Endothelial cell of umbilical vein (primary cell): Measurements from ENCODE around the gene PACSIN2. TPM values are rescaled to one million over a fixed set of nuclear protein-coding genes. Genes with fewer than 3 reads are reported as not detected.

ENCODE experiments used
- BruUV-seq: library from RNA; stranded (reverse); fragments of 400-500 nt; replicated peaks from 2 replicates; lab custom pipeline; 2021; lab: Mats Ljungman, UMichigan
- CTCF ChIA-PET: fragments of 300-600, 350-600 bp; sonication (Branson Sonifier 250); formaldehyde crosslinking; loops from one replicate; lab custom pipeline; 2021; ENCODE audit warnings: antibody characterized with exemption, inconsistent platforms; lab: Charles Lee
- POLR2A ChIA-PET: fragments of 300-600, 350-600 bp; sonication (Branson Sonifier 250); formaldehyde crosslinking; loops from one replicate; lab custom pipeline; 2021; ENCODE audit warnings: antibody characterized with exemption, inconsistent platforms; lab: Charles Lee
- DNase-seq: peaks from one replicate; pipeline ENCODE4 v3.0.0-alpha.2; 2011; ENCODE audit warnings: low read depth, low spot score
- FAIRE-seq: peaks from 2 replicates; lab custom pipeline; 2011; peaks lifted over from hg19 to GRCh38; lab: Jason Lieb, UNC
- H2AFZ ChIP-seq: 2 replicates; pipeline ENCODE4 v1.6.0; 2012; ENCODE audit warnings: low read depth, low read length, control low read depth, inconsistent platforms
- H3K27ac ChIP-seq: 2 replicates; pipeline ENCODE4 v1.5.1; 2011; ENCODE audit warnings: low read depth, mild to moderate bottlenecking, control low read depth, low read length, moderate library complexity; ENCODE audit not compliant: insufficient read depth
- H3K27me3 ChIP-seq, 2 experiments: 2 replicates each; pipeline versions ENCODE4 v1.6.0 to v1.6.1; 2011; ENCODE audit warnings: low read length in 2 of 2, mixed read lengths in 1 of 2; ENCODE audit not compliant: control insufficient read depth in 2 of 2, insufficient read depth in 2 of 2
- H3K36me3 ChIP-seq, 2 experiments: 2 replicates in 1 of 2; 3 replicates in 1 of 2; pipeline ENCODE4 v1.5.1; 2011; ENCODE audit warnings: low read length in 2 of 2, mild to moderate bottlenecking in 1 of 2, moderate library complexity in 1 of 2; ENCODE audit not compliant: control insufficient read depth in 2 of 2, insufficient read depth in 2 of 2; ENCODE audit errors: extremely low read depth in 1 of 2
- H3K4me1 ChIP-seq: 3 replicates; pipeline ENCODE4 v1.5.1; 2011; ENCODE audit warnings: mild to moderate bottlenecking, low read length; ENCODE audit not compliant: control insufficient read depth, insufficient read depth; ENCODE audit errors: extremely low read depth
- H3K4me2 ChIP-seq: 2 replicates; pipeline ENCODE4 v1.6.1; 2011; ENCODE audit warnings: low read length, control low read depth, mixed read lengths; ENCODE audit not compliant: insufficient read depth
- H3K4me3 ChIP-seq, 3 experiments: fragments of 200-600 bp in 1 of 3; sonication (generic), shearing (Covaris generic) in 1 of 3; replicated peaks in 1 of 3; 2 replicates each; pipeline ENCODE4 v1.5.1; 2011 to 2016; ENCODE audit warnings: control low read depth in 3 of 3, low read length in 3 of 3, mild to moderate bottlenecking in 2 of 3, inconsistent platforms in 1 of 3, low read depth in 1 of 3, moderate library complexity in 1 of 3; ENCODE audit not compliant: insufficient read depth in 1 of 3
- H3K79me2 ChIP-seq: 2 replicates; pipeline ENCODE4 v1.6.0; 2012; ENCODE audit warnings: low read length, inconsistent platforms; ENCODE audit not compliant: control insufficient read depth, insufficient read depth
- H3K9ac ChIP-seq: replicated peaks from 2 replicates; pipeline ENCODE3; 2011; ENCODE audit warnings: low read length, control low read depth; ENCODE audit not compliant: insufficient read depth; ENCODE audit errors: extremely low read depth
- H3K9me1 ChIP-seq: replicated peaks from 3 replicates; pipeline ENCODE4 v1.6.0; 2011; ENCODE audit warnings: mild to moderate bottlenecking, low read length; ENCODE audit not compliant: control insufficient read depth, insufficient read depth; ENCODE audit errors: extremely low read depth
- H3K9me3 ChIP-seq: replicated peaks from 2 replicates; pipeline ENCODE4 v1.5.1; 2012; ENCODE audit warnings: low read length, inconsistent platforms; ENCODE audit not compliant: control insufficient read depth, insufficient read depth
- H4K20me1 ChIP-seq: replicated peaks from 2 replicates; pipeline ENCODE3; 2011; ENCODE audit warnings: mild to moderate bottlenecking, low read length; ENCODE audit not compliant: control insufficient read depth, insufficient read depth; ENCODE audit errors: extremely low read depth
- EZH2 ChIP-seq: IDR thresholded peaks from 2 replicates; pipeline ENCODE4 v1.6.1; 2012; ENCODE audit warnings: borderline replicate concordance, low read depth, mild to moderate bottlenecking, moderate library complexity, low read length, inconsistent platforms; ENCODE audit not compliant: severe bottlenecking
- FOS ChIP-seq: IDR thresholded peaks from 2 replicates; pipeline ENCODE4 v1.6.1; 2011; ENCODE audit warnings: mild to moderate bottlenecking, low read length, moderate library complexity, borderline replicate concordance; ENCODE audit not compliant: insufficient read depth
- GATA2 ChIP-seq: IDR thresholded peaks from 2 replicates; pipeline ENCODE4 v1.7.0; 2011; ENCODE audit warnings: low read depth, mild to moderate bottlenecking, moderate library complexity, mixed read lengths, low read length; ENCODE audit not compliant: insufficient read length, insufficient read depth
- JUN ChIP-seq: IDR thresholded peaks from 2 replicates; pipeline ENCODE4 v1.6.1; 2011; ENCODE audit warnings: borderline replicate concordance, low read depth; ENCODE audit not compliant: insufficient read length, insufficient read depth
- MYC ChIP-seq: IDR thresholded peaks from one replicate; pipeline ENCODE4 v1.6.1; 2011; ENCODE audit warnings: mild to moderate bottlenecking, low read depth, low read length
- POLR2A ChIP-seq: IDR thresholded peaks from 2 replicates; pipeline ENCODE4 v1.6.1; 2012; ENCODE audit warnings: low read depth, mild to moderate bottlenecking, control low read depth, low read length
- POLR2AphosphoS5 ChIP-seq: IDR thresholded peaks from 2 replicates; pipeline ENCODE4 v1.6.1; 2012; ENCODE audit warnings: low read depth, mild to moderate bottlenecking, control low read depth, low read length, moderate library complexity; ENCODE audit not compliant: insufficient read depth
- dilution Hi-C: fragments of 300-500 bp; cut with MboI; formaldehyde crosslinking; loops from one replicate; pipeline ENCODE4 v1.15.0; 2019; ENCODE audit warnings: low sequenced_read_pairs; ENCODE audit not compliant: extremely low pct_ligation_motif_present
- intact Hi-C: fragments of 100-400 bp; cut with micrococcal nuclease; formaldehyde crosslinking; loops from one replicate; pipeline ENCODE4 v1.10.0; 2022
- polyA plus RNA-seq, 4 experiments: library from polyadenylated mRNA; depleted of rRNA in 3 of 4; stranded (reverse) in 3 of 4; unstranded in 1 of 4; fragments of >200 nt; gene quantifications; 2 replicates each; pipeline versions ENCODE4 v1.2.1 to v1.2.3, GENCODE V29; 2011 to 2012; ENCODE audit warnings: missing spikeins in 1 of 4
- total RNA-seq: library from RNA; stranded (reverse); gene quantifications from 2 replicates; pipeline ENCODE4 v1.2.3, GENCODE V29; 2021
- TF ChIP-seq, protein P1 (sequence below): IDR thresholded peaks from 2 replicates; pipeline ENCODE4 v1.6.1; 2011; ENCODE audit not compliant: insufficient read depth, insufficient read length
- TF ChIP-seq, protein P2 (sequence below), 2 donors: IDR thresholded peaks; 1 replicate in 1 of 2; 2 replicates in 1 of 2; pipeline ENCODE4 v1.5.1; 2011; ENCODE audit warnings: low read length in 2 of 2, mild to moderate bottlenecking in 2 of 2, moderate library complexity in 2 of 2, control low read depth in 1 of 2, inconsistent platforms in 1 of 2, low read depth in 1 of 2; ENCODE audit not compliant: insufficient read depth in 1 of 2; ENCODE audit errors: extremely low read depth in 1 of 2

The PACSIN2 gene
- total and polyA plus RNA-seq, 2 donors (not counting 3 experiments of a cell fraction or from before 2014, with no cell fraction given): 46.2 to 64.5 TPM

DNA sequence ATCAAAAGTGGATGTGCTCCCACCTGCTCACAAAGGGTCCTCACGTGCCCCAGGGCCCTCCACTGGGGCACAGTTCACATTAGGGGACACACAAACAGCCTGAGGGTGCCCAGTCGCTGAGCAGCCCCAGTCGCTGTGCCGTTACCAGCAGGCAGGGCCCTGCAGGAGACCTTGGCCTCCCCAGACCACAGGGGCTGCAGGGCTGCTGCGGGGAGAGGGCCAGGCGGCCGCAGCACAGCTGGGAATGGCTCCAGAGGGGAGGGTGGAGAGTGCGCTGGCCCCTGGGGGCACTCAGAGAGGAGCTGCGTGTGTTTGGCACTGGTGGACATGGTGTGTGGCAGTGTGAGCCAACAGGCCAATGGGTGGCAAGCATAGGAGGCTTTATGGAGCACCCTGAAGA is 20.3 kb upstream of the PACSIN2 start:
- Histone ChIP-seq H3K9me1 (no peaks in the 10 kb centered on the region), H3K79me2 (no peaks in the 10 kb centered on the region), H3K4me1 (no peaks in the 10 kb centered on the region), H3K9ac (no peak overlapping the region), H3K9me3 (no peaks in the 10 kb centered on the region), H3K4me2 (no peak overlapping the region), H3K4me3 (no peak overlapping the region), H3K27ac (no peak overlapping the region), H4K20me1 (no peaks in the 10 kb centered on the region), H3K36me3 (no peaks in the 10 kb centered on the region), H3K27me3 (no peaks in the 10 kb centered on the region), H2AFZ (no peak overlapping the region)
- intact Hi-C loops: loop anchor here (10.0 kb wide), 1 partner anchor 250 kb away; no protein-coding TSS in a partner anchor
- ChIA-PET CTCF (interaction anchor here (1.0 to 2.6 kb wide), 6 partner anchors 16 to 167 kb away, joined by 3 to 36 read pairs (median 4); no protein-coding TSS in a partner anchor), POLR2A (no interaction called here)
- no peak for TF ChIP-seq FOS
- TF ChIP-seq MYC: no peak
- BruUV-seq: no TSS peak
- DNase-seq (no peak), FAIRE-seq (no peak)
- dilution Hi-C loops: no loop called here

DNA sequence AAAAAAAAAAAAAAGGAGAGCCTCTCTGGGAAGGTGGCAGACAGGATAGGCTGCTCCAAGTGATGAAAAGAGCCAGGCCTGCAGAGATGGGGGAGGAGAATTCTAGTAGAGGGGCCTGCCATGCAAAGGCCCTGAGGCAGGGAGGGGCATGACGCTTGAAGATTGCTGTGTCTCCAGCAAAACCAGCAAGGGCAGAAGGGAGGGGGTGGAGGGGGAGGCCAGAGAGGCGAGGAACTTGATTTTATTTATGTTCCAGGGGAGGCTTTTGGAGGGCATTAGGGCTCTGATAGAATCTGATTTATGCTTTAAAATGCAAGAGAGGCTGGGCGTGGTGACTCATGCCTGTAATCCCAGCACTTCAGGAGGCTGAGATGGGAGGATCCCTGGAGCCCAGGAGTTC is 16.7 kb upstream of the PACSIN2 start:
- FAIRE-seq: no peak
- POLR2A ChIA-PET: interaction anchor here (0.6 kb wide), 1 partner anchor 17 kb away, joined by 6 read pairs; no protein-coding TSS in a partner anchor

More for the DNA sequence above, 16.7 kb upstream of the PACSIN2 start:
- no peaks in the 10 kb centered on the region for H3K36me3 ChIP-seq
- no peaks in the 10 kb centered on the region for H3K9me3 ChIP-seq
- no peaks in the 10 kb centered on the region for H4K20me1 ChIP-seq
- no peak overlapping the region for H3K4me2 ChIP-seq
- no peaks in the 10 kb centered on the region for H3K79me2 ChIP-seq
- H3K4me3 ChIP-seq: no peak overlapping the region
- H3K27ac ChIP-seq: no peak overlapping the region
- no peak overlapping the region for H2AFZ ChIP-seq
- H3K9me1 ChIP-seq: no peaks in the 10 kb centered on the region
- dilution Hi-C loops (no loop called here), intact Hi-C loops (loop anchor here (10.0 kb wide), 1 partner anchor 247 kb away; no protein-coding TSS in a partner anchor)
- no peak for TF ChIP-seq GATA2
- TF ChIP-seq, protein P1, sequence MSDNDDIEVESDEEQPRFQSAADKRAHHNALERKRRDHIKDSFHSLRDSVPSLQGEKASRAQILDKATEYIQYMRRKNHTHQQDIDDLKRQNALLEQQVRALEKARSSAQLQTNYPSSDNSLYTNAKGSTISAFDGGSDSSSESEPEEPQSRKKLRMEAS: no peak
- TF ChIP-seq EZH2: no peak
- TF ChIP-seq POLR2AphosphoS5: no peak
- no peak for TF ChIP-seq POLR2A
- TF ChIP-seq, protein P2, sequence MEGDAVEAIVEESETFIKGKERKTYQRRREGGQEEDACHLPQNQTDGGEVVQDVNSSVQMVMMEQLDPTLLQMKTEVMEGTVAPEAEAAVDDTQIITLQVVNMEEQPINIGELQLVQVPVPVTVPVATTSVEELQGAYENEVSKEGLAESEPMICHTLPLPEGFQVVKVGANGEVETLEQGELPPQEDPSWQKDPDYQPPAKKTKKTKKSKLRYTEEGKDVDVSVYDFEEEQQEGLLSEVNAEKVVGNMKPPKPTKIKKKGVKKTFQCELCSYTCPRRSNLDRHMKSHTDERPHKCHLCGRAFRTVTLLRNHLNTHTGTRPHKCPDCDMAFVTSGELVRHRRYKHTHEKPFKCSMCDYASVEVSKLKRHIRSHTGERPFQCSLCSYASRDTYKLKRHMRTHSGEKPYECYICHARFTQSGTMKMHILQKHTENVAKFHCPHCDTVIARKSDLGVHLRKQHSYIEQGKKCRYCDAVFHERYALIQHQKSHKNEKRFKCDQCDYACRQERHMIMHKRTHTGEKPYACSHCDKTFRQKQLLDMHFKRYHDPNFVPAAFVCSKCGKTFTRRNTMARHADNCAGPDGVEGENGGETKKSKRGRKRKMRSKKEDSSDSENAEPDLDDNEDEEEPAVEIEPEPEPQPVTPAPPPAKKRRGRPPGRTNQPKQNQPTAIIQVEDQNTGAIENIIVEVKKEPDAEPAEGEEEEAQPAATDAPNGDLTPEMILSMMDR (IDR thresholded peaks at IDR 0.05; ENCODE audit: extremely low read depth in 1 of 2, insufficient read depth in 1 of 2, low read depth in 1 of 2, low read length in 2 of 2): no peak
- TF ChIP-seq JUN: no peak
- TF ChIP-seq FOS: no peak
- H3K9ac ChIP-seq: no peak overlapping the region
- H3K4me1 ChIP-seq: no peaks in the 10 kb centered on the region
- no peak for DNase-seq
- CTCF ChIA-PET: no interaction called here
- no peaks in the 10 kb centered on the region for H3K27me3 ChIP-seq
- no TSS peak for BruUV-seq
